Diencephalon (tissue), 1 donor: Measurements from ENCODE around the gene SH3PXD2A. TPM values are rescaled to one million over a fixed set of nuclear protein-coding genes. Genes with fewer than 3 reads are reported as not detected.

Experiments
- small RNA-seq: library from RNA; depleted of rRNA; stranded (forward); fragments of <200 nt; gene quantifications from one replicate; pipeline ENCODE3, GENCODE V24; 2014
- total RNA-seq: library from RNA; depleted of rRNA; stranded (reverse); fragments of >200 nt; gene quantifications from one replicate; pipeline ENCODE4 v1.2.3, GENCODE V29; 2014

Gene SH3PXD2A
- 10.8 TPM for total RNA-seq

DNA sequence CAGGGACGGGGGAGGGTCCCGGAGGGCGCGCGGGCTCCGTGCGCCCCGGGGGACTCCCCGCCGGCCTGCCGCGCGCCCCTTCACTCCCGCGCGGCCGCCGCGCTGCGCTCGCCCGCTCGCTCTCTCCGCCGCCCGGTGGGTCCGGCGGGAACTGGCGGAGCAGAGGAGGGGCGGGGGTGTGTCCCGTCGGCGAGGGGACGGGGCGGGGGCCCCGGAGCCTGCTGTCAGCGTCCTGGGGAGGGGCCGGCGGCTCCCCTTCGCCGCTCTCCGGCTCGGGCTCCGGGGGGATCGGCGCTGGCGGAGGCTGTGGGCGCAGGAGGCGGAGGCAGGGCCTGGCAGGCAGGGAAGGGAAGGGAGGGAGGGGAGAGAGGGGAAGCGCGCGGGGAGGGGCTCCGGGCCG lies at the start of gene SH3PXD2A:
Gene SH3PXD2A (minus strand): TSS at position 153 of the 400 bp plus-strand sequence. CDS start 310 bp downstream, outside the sequence.

Small RNA genes within 50 kb of the gene (small RNA-seq; reads per million reads assigned to genes)
- gene RF00019 = not detected

Other genes with a start within 250 kb of the SH3PXD2A start
- 14.1 TPM for gene STN1, start 62.6 kb upstream of the SH3PXD2A start, total RNA-seq
- gene SLK, start 111.6 kb upstream of the SH3PXD2A start, total RNA-seq = 40.8 TPM
- under 0.01 TPM for gene COL17A1, start 230.3 kb upstream of the SH3PXD2A start, total RNA-seq